ENCODE data around the gene NEB. TPM values are rescaled to one million over a fixed set of nuclear protein-coding genes. Genes with fewer than 3 reads are reported as not detected.
A peak's percentile ranks its signal among the peaks of the same experiment; 100 is the strongest.

The NEB gene
- total RNA-seq, 5 donors from 2014 or later (not counting 1 experiment from before 2014, with no cell fraction given), result 0.91 to 1.4 (median 1.3) TPM

DNA sequence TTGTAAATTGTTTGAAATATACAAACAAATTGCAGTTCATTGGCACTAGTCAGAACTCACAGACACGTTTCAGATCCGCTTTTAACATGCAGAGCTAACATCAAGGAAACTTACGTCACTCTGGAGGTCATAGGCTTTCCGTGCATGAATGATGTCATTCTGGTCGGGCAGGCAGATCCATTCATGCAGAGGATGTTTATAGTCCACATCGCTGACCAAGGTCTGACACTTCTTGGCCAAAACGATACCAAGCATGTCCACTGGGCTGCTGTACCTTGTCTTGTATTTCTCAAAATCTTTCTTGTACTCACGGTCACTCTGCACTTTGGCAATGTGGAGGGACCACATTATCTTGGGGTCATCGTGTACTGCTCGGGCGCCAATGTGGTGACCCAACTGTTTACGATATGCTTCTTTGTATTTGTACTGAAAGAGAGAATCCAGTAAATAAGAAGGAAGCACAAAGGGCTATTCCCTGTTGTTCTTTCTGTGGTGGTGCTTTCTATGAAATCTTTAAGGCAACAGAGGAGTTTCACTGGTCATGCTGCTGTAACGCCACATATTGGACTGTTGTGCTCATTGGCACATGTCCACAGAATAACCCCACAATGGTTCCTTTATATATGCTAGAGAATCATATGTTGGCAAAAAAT, 114.8 kb downstream of the NEB start:
- Mint-ChIP-seq H3K27ac (no peak overlapping the region), H3K4me1 (peaks cover 9 to 11% (median 9%) of the 10 kb centered on the region in 3 donors), H3K9me3 (no peaks in the 10 kb centered on the region), H3K4me3 (no peak overlapping the region), H3K27me3 (no peaks in the 10 kb centered on the region), H3K36me3 (peaks cover 6% of the 10 kb centered on the region)
- Histone ChIP-seq H3K27me3 (replicated peaks in 1 of 2; ENCODE audit: control insufficient read depth in 2 of 2, extremely low read depth in 1 of 2, insufficient read depth in 2 of 2, low read length in 1 of 2) (no peaks in the 10 kb centered on the region), H3K4me1 (ENCODE audit: control insufficient read depth in 1 of 2, extremely low read depth in 1 of 2, insufficient read depth in 2 of 2, low read length in 2 of 2) (no peaks in the 10 kb centered on the region), H3K27ac (ENCODE audit: low read length) (no peak overlapping the region), H3K4me3 (ENCODE audit: control insufficient read depth in 1 of 2, extremely low read depth in 1 of 2, low read length in 1 of 2) (no peak overlapping the region), H3K9me3 (no peaks in the 10 kb centered on the region), H3K36me3 (ENCODE audit: control insufficient read depth in 2 of 2, extremely low read depth in 1 of 2, insufficient read depth in 1 of 2, low read length in 1 of 2) (no peaks in the 10 kb centered on the region)
- DNase-seq (no peak), ATAC-seq (replicated peaks in 1 of 4) (no peak)
- ChIA-PET CTCF (no interaction called here), POLR2A (no interaction called here)
- 96% methylated on average over 13 of the region's 13 CpGs for WGBS (ENCODE audit: insufficient coverage)

- no peak overlapping the region for H3K4me3 Mint-ChIP-seq
- Histone ChIP-seq H3K36me3 (ENCODE audit: control insufficient read depth in 2 of 2, extremely low read depth in 1 of 2, insufficient read depth in 1 of 2, low read length in 1 of 2) (no peaks in the 10 kb centered on the region), H3K4me3 (ENCODE audit: control insufficient read depth in 1 of 2, extremely low read depth in 1 of 2, low read length in 1 of 2) (no peak overlapping the region), H3K4me1 (ENCODE audit: control insufficient read depth in 1 of 2, extremely low read depth in 1 of 2, insufficient read depth in 2 of 2, low read length in 2 of 2) (no peaks in the 10 kb centered on the region), H3K27me3 (replicated peaks in 1 of 2; ENCODE audit: control insufficient read depth in 2 of 2, extremely low read depth in 1 of 2, insufficient read depth in 2 of 2, low read length in 1 of 2) (no peaks in the 10 kb centered on the region), H3K27ac (ENCODE audit: low read length) (no peak overlapping the region), H3K9me3 (no peaks in the 10 kb centered on the region)
- no peaks in the 10 kb centered on the region for H3K9me3 Mint-ChIP-seq
- POLR2A ChIA-PET, result no interaction called here
- DNase-seq, result no peak
- WGBS (ENCODE audit: insufficient coverage), result no CpG with 5 or more reads among the region's 2 CpGs
- CTCF ChIA-PET, result interaction anchor here in 1 of 2 donors (0.6 kb wide), 1 partner anchor 207 kb away, joined by 3 read pairs; no protein-coding TSS in a partner anchor
- ATAC-seq (replicated peaks in 1 of 4), result no peak
- peaks cover 12 to 19% (median 17%) of the 10 kb centered on the region in 3 donors for H3K4me1 Mint-ChIP-seq
- no peak overlapping the region for H3K27ac Mint-ChIP-seq
- no peaks in the 10 kb centered on the region for H3K27me3 Mint-ChIP-seq
- peaks cover 6% of the 10 kb centered on the region for H3K36me3 Mint-ChIP-seq
These were observed 117.4 kb downstream of the NEB start for GRCh38 chr2:151616760-151617339.

GRCh38 chr2:151614606-151615306, 119.5 kb downstream of the NEB start:
- H3K27ac ChIP-seq (ENCODE audit: low read length), result no peak overlapping the region
- no peaks in the 10 kb centered on the region for H3K27me3 Mint-ChIP-seq
- H3K27me3 ChIP-seq (replicated peaks in 1 of 2; ENCODE audit: control insufficient read depth in 2 of 2, extremely low read depth in 1 of 2, insufficient read depth in 2 of 2, low read length in 1 of 2), result no peaks in the 10 kb centered on the region
- ChIA-PET CTCF (interaction anchor here in 1 of 2 donors (0.8 kb wide), 1 partner anchor 22 kb away, joined by 3 read pairs; no protein-coding TSS in a partner anchor), POLR2A (no interaction called here)
- H3K9me3 ChIP-seq, result no peaks in the 10 kb centered on the region
- peak in 3 of 4 experiments; percentile 32 to 70 (median 50) for ATAC-seq (replicated peaks in 1 of 4)
- WGBS (ENCODE audit: insufficient coverage), result no CpG with 5 or more reads among the region's 3 CpGs
- no peaks in the 10 kb centered on the region for H3K9me3 Mint-ChIP-seq
- peaks cover 3% of the 10 kb centered on the region for H3K36me3 Mint-ChIP-seq
- no peak for DNase-seq
- H3K4me1 Mint-ChIP-seq, result peaks cover 12 to 19% (median 15%) of the 10 kb centered on the region in 3 donors
- H3K27ac Mint-ChIP-seq, result peak overlapping the region; percentile 25 to 34
- H3K36me3 ChIP-seq (ENCODE audit: control insufficient read depth in 2 of 2, extremely low read depth in 1 of 2, insufficient read depth in 1 of 2, low read length in 1 of 2), result no peaks in the 10 kb centered on the region
- no peak overlapping the region for H3K4me3 ChIP-seq (ENCODE audit: control insufficient read depth in 1 of 2, extremely low read depth in 1 of 2, low read length in 1 of 2)
- no peaks in the 10 kb centered on the region for H3K4me1 ChIP-seq (ENCODE audit: control insufficient read depth in 1 of 2, extremely low read depth in 1 of 2, insufficient read depth in 2 of 2, low read length in 2 of 2)
- H3K4me3 Mint-ChIP-seq, result no peak overlapping the region

DNA sequence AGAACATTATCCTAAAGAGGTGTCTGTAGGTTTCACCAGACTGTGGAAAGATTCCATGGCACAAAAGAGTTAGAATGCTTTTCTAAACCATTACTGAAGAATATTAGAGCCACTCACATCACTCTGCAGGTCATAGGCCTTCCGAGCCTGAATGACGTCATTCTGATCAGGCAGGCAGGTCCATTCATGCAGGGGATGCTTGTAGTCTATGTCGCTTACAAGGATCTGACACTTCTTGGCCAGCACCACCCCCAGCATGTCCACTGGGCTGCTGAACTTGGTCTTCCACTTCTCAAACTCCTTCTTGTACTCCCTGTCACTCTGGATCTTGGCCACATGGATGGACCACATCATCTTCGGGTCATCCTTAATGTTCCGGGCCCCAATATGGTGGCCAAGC, 120.1 kb downstream of the NEB start:
- H3K36me3 Mint-ChIP-seq, result no peaks in the 10 kb centered on the region
- no peak overlapping the region for H3K4me3 ChIP-seq (ENCODE audit: control insufficient read depth in 1 of 2, extremely low read depth in 1 of 2, low read length in 1 of 2)
- H3K4me3 Mint-ChIP-seq, result no peak overlapping the region
- peak overlapping the region in 1 of 2 donors; percentile 34 for H3K27ac Mint-ChIP-seq
- H3K36me3 ChIP-seq (ENCODE audit: control insufficient read depth in 2 of 2, extremely low read depth in 1 of 2, insufficient read depth in 1 of 2, low read length in 1 of 2), result no peaks in the 10 kb centered on the region
- H3K9me3 Mint-ChIP-seq, result no peaks in the 10 kb centered on the region
- DNase-seq, result no peak
- H3K4me1 ChIP-seq (ENCODE audit: control insufficient read depth in 1 of 2, extremely low read depth in 1 of 2, insufficient read depth in 2 of 2, low read length in 2 of 2), result no peaks in the 10 kb centered on the region
- H3K27me3 Mint-ChIP-seq, result no peaks in the 10 kb centered on the region
- no peak overlapping the region for H3K27ac ChIP-seq (ENCODE audit: low read length)
- H3K9me3 ChIP-seq, result no peaks in the 10 kb centered on the region
- H3K4me1 Mint-ChIP-seq, result peaks cover 12 to 19% (median 15%) of the 10 kb centered on the region in 3 donors
- H3K27me3 ChIP-seq (replicated peaks in 1 of 2; ENCODE audit: control insufficient read depth in 2 of 2, extremely low read depth in 1 of 2, insufficient read depth in 2 of 2, low read length in 1 of 2), result no peaks in the 10 kb centered on the region
- ChIA-PET CTCF (interaction anchor here in 1 of 2 donors (0.8 kb wide), 1 partner anchor 23 kb away, joined by 3 read pairs; no protein-coding TSS in a partner anchor), POLR2A (no interaction called here)
- 100% methylated on average over 3 of the region's 5 CpGs for WGBS (ENCODE audit: insufficient coverage)
- no peak for ATAC-seq (replicated peaks in 1 of 4)

DNA sequence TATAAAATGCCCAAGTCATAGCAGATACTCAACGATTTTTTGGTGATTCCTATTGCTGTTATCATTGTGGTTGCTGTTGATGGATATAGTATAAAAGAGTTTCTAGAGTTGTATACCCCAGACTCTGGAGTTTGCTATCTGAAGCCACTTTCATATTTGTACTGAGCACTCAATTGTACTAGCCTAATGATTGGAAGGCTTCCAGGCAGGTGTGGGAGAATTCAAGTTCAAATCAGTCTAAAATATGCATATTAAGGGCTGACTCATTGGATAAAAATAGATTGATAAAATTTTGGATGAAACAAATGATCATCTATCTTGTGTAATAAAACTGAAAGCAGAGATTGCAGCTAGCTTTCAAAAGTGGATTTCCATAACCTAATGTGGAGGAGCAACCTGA, 122.9 kb downstream of the NEB start:
- DNase-seq, result no peak
- ChIA-PET POLR2A (no interaction called here), CTCF (interaction anchor here (0.6 to 1.3 kb wide), 2 partner anchors 197 to 743 kb away, joined by 3 read pairs; no protein-coding TSS in a partner anchor)
- H3K27ac ChIP-seq (ENCODE audit: low read length), result no peak overlapping the region
- H3K27me3 ChIP-seq (replicated peaks in 1 of 2; ENCODE audit: control insufficient read depth in 2 of 2, extremely low read depth in 1 of 2, insufficient read depth in 2 of 2, low read length in 1 of 2), result no peaks in the 10 kb centered on the region
- no CpG with 5 or more reads among the region's 1 CpG for WGBS (ENCODE audit: insufficient coverage)
- no peaks in the 10 kb centered on the region for H3K4me1 ChIP-seq (ENCODE audit: control insufficient read depth in 1 of 2, extremely low read depth in 1 of 2, insufficient read depth in 2 of 2, low read length in 2 of 2)
- no peaks in the 10 kb centered on the region for H3K36me3 ChIP-seq (ENCODE audit: control insufficient read depth in 2 of 2, extremely low read depth in 1 of 2, insufficient read depth in 1 of 2, low read length in 1 of 2)
- no peak overlapping the region for H3K4me3 ChIP-seq (ENCODE audit: control insufficient read depth in 1 of 2, extremely low read depth in 1 of 2, low read length in 1 of 2)
- Mint-ChIP-seq H3K27ac (no peak overlapping the region), H3K4me3 (no peak overlapping the region), H3K9me3 (no peaks in the 10 kb centered on the region), H3K27me3 (no peaks in the 10 kb centered on the region), H3K4me1 (peaks cover 12 to 19% (median 15%) of the 10 kb centered on the region in 3 donors), H3K36me3 (no peaks in the 10 kb centered on the region)
- H3K9me3 ChIP-seq, result no peaks in the 10 kb centered on the region
- ATAC-seq (replicated peaks in 1 of 4), result no peak

DNA sequence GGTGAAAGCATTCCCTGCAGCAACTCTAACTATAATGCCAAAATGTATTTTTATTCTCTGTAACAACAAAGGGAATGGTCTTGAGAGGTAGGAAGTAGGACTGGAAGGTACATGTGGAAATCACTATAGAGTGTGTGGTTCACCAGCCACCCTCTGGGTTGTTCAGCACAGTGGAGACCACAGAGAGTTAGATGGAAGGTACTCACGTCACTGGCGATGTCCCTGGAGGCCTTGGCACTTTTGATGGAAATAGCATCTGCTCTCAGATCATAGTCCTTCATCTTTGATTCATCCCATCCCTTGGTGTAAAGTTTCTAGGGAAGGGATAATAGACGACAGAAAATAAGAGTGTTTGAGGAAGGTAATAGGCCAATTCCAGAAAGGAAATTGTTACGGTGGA, 124.0 kb downstream of the NEB start:
- Mint-ChIP-seq H3K4me1 (peaks cover 14 to 19% (median 14%) of the 10 kb centered on the region in 3 donors), H3K4me3 (no peak overlapping the region), H3K27me3 (no peaks in the 10 kb centered on the region), H3K9me3 (no peaks in the 10 kb centered on the region), H3K36me3 (no peaks in the 10 kb centered on the region), H3K27ac (no peak overlapping the region)
- Histone ChIP-seq H3K4me3 (ENCODE audit: control insufficient read depth in 1 of 2, extremely low read depth in 1 of 2, low read length in 1 of 2) (no peak overlapping the region), H3K9me3 (no peaks in the 10 kb centered on the region), H3K36me3 (ENCODE audit: control insufficient read depth in 2 of 2, extremely low read depth in 1 of 2, insufficient read depth in 1 of 2, low read length in 1 of 2) (no peaks in the 10 kb centered on the region), H3K27ac (ENCODE audit: low read length) (no peak overlapping the region), H3K27me3 (replicated peaks in 1 of 2; ENCODE audit: control insufficient read depth in 2 of 2, extremely low read depth in 1 of 2, insufficient read depth in 2 of 2, low read length in 1 of 2) (no peaks in the 10 kb centered on the region), H3K4me1 (ENCODE audit: control insufficient read depth in 1 of 2, extremely low read depth in 1 of 2, insufficient read depth in 2 of 2, low read length in 2 of 2) (no peaks in the 10 kb centered on the region)
- DNase-seq (no peak), ATAC-seq (replicated peaks in 1 of 4) (no peak)
- no CpG with 5 or more reads among the region's 4 CpGs for WGBS (ENCODE audit: insufficient coverage)
- CTCF ChIA-PET, result interaction anchor here in 1 of 2 donors (1.3 kb wide), 1 partner anchor 198 kb away, joined by 3 read pairs; no protein-coding TSS in a partner anchor
- POLR2A ChIA-PET, result no interaction called here

All from T-cell (primary cell).